ENCODE data around the gene CHAD.

The CHAD gene

DNA sequence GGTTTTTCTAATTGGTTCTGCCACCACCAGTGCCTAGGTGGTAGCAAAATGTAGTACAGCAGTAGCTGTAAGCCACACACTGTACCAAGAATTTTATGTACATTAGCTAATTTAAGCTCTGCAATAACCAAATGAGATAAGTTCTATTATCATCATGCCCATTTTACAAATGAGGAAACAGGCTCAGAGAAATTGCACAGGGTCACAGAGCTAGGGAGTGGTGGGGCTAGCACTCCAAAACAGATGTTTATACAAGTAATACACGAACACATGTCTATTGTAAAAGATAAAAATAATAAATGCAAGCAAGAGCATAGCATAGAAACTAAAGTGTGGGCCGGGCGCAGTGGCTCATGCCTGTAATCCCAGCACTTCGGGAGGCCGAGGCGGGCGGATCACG is 23.5 kb upstream of the CHAD start:
- intact Hi-C loops (cut with DNase I; ENCODE audit: low total_unique reads) = no loop called here
- no peak for DNase-seq
- H3K9me3 ChIP-seq = no peaks in the 10 kb centered on the region
- peaks cover 0 to 7% (median 0%) of the 10 kb centered on the region in 3 donors for H3K36me3 ChIP-seq
- no peaks in the 10 kb centered on the region for H3K27me3 ChIP-seq
- no peak overlapping the region for H3K4me3 ChIP-seq
- TF ChIP-seq, protein P1, sequence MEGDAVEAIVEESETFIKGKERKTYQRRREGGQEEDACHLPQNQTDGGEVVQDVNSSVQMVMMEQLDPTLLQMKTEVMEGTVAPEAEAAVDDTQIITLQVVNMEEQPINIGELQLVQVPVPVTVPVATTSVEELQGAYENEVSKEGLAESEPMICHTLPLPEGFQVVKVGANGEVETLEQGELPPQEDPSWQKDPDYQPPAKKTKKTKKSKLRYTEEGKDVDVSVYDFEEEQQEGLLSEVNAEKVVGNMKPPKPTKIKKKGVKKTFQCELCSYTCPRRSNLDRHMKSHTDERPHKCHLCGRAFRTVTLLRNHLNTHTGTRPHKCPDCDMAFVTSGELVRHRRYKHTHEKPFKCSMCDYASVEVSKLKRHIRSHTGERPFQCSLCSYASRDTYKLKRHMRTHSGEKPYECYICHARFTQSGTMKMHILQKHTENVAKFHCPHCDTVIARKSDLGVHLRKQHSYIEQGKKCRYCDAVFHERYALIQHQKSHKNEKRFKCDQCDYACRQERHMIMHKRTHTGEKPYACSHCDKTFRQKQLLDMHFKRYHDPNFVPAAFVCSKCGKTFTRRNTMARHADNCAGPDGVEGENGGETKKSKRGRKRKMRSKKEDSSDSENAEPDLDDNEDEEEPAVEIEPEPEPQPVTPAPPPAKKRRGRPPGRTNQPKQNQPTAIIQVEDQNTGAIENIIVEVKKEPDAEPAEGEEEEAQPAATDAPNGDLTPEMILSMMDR (IDR thresholded peaks at IDR 0.05) = no peak
- H3K27ac ChIP-seq = no peak overlapping the region
- no peaks in the 10 kb centered on the region for H3K4me1 ChIP-seq

DNA sequence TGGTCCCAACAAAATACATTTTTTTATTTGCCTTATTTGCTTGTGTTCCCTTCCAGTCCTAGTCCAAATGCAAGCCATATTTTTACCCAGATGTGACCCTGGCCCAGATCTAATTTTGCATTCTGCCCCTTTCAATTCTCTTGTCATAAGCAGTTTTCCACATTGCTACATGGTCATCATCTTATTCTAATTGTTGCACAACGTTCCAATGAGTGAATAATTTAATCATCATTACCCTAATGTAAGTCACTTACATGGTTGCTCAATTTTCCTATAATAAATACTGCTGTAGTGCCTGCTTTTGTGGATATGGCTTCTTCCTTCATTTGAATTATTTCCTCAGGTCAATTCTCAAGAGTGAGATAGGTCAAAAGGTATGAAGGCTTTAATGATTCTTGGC is 22.8 kb upstream of the CHAD start:
- intact Hi-C loops (cut with DNase I; ENCODE audit: low total_unique reads) = no loop called here
- Histone ChIP-seq H3K9me3 (no peaks in the 10 kb centered on the region), H3K4me1 (no peaks in the 10 kb centered on the region), H3K27me3 (no peaks in the 10 kb centered on the region), H3K4me3 (no peak overlapping the region), H3K27ac (no peak overlapping the region), H3K36me3 (peaks cover 0 to 13% (median 0%) of the 10 kb centered on the region in 3 donors)
- TF ChIP-seq, protein P1 (IDR thresholded peaks at IDR 0.05) = no peak
- DNase-seq = no peak

DNA sequence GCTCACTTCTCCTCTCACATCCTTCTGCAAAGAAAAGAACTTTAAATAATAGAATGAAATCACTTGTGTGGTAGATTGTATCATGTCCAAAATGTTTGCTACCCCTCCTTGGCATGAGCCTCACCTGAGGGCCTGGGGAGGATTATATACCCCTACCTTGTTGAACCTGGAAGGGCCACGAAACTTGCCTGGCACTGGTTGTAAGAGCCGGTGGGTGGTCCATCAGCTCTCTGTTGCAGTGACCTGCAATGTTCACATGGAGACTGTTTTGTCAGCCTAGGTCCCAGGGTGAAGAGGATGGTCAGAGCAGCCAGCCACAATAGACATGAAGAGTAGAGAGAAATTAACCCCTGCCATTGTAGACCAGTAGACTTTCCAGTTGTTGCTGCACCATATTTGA is 20.2 kb upstream of the CHAD start:
- Histone ChIP-seq H3K27ac (no peak overlapping the region), H3K4me3 (no peak overlapping the region), H3K36me3 (peaks cover 12 to 39% (median 23%) of the 10 kb centered on the region in 3 donors), H3K27me3 (no peaks in the 10 kb centered on the region), H3K4me1 (no peaks in the 10 kb centered on the region), H3K9me3 (no peaks in the 10 kb centered on the region)
- intact Hi-C loops (cut with DNase I; ENCODE audit: low total_unique reads) = loop anchor here (10.0 kb wide), 1 partner anchor 196 kb away; no protein-coding TSS in a partner anchor
- no peak for DNase-seq
- TF ChIP-seq, protein P1 (IDR thresholded peaks at IDR 0.05) = no peak

DNA sequence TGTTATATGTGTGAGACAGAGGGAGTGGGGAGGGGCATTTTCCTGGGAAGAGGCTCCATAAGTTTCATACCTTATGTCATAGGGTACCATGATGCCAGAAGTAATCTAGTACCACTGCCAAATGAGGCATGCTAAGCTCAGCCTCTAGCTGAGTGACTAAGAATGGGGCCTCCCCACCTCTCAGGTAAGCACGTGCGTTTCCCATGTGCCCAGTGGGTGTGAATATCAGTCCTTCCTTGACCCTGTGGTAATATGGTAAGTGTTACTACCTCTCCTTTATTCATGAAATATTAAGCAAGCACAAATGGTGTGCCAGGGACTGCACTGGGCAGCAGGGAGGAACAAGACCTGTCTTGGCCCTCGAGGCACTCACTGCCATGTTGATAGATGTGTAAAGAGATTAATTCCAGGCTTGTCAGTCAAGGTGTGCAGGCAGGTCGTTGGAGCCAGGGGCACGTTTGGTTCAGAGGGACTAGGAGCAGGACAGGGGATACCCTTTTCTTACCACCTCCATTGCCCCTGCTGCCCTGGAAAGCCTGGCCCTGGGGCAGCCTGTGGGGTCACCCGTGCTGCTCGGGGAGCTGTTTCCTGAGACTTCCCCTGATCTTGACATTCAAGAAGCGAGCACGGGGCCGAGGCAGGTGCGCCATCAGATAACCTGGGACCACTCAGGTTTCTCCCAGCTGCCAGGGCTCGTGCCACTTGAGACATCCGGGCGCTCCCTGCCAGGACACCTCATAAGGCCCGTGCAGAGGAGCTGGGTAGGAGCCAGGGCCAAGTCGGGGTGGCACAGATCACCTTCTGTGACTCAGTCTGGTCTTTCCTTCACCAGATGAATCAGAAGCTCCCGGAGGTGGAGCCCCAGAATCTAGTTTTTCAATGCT is 18.8 kb upstream of the CHAD start:
- no peak for DNase-seq
- TF ChIP-seq, protein P1 (IDR thresholded peaks at IDR 0.05) = no peak
- no peak overlapping the region for H3K27ac ChIP-seq
- peaks cover 0 to 10% (median 7%) of the 10 kb centered on the region in 4 donors for H3K4me1 ChIP-seq
- no peaks in the 10 kb centered on the region for H3K27me3 ChIP-seq
- no peaks in the 10 kb centered on the region for H3K9me3 ChIP-seq
- intact Hi-C loops (cut with DNase I; ENCODE audit: low total_unique reads) = loop anchor here (10.0 kb wide), 1 partner anchor 197 kb away; no protein-coding TSS in a partner anchor
- peaks cover 12 to 45% (median 26%) of the 10 kb centered on the region in 3 donors for H3K36me3 ChIP-seq
- no peak overlapping the region for H3K4me3 ChIP-seq

DNA sequence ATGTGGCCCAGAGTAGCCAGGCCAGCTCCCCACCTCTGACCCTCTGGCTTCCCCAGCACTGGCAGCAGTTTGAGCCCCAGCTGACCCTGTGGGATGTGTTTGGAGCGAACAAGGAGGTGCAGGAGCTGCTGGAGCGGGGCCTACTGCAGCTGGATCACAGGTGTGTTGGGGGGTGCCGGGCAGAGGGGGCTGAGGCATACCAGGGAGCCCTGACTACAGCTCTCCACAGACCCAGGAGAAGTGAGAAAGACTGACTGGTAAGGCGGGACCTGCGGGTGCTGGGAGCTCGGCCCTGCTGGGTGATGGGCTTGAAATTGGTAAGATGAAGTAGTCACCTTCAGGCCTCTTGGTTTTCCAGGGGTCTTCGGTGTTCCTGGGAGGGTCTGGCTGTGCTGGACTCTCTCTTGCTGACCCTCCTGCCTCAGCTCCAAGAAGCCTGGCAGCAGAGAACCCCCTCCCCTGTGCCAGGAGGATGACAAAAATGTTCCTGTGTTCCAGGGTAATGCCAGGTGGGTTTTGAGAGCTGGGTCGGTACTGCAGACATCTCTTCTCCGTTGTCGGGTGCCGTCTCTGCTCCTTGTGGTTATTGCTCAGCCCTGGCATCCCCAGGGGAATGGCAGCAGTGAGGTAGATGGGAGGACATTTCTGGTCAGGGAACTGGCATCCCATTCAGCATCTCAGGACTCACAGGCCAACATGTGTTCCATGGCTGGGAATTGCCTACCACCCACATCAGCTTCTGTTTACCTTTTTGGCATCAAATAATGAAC is 15.9 kb upstream of the CHAD start:
- TF ChIP-seq, protein P1 (IDR thresholded peaks at IDR 0.05) = no peak
- peaks cover 12 to 53% (median 31%) of the 10 kb centered on the region in 3 donors for H3K36me3 ChIP-seq
- intact Hi-C loops (cut with DNase I; ENCODE audit: low total_unique reads) = loop anchor here (5.0 to 10.0 kb wide), 2 partner anchors 58 to 200 kb away; no protein-coding TSS in a partner anchor

More for the DNA sequence above, 15.9 kb upstream of the CHAD start:
- Histone ChIP-seq H3K4me1 (peaks cover 0 to 23% (median 16%) of the 10 kb centered on the region in 4 donors), H3K4me3 (no peak overlapping the region), H3K9me3 (no peaks in the 10 kb centered on the region), H3K27ac (peak overlapping the region; percentile 84), H3K27me3 (no peaks in the 10 kb centered on the region)
- no peak for DNase-seq

Data from tibial artery (tissue), 4 donors.